MM.1S (cell line): ENCODE measurements around the gene CYP8B1.

Experiments used
- EZH2 ChIP-seq: fragments of 300-600 bp; sonication (generic); optimal IDR thresholded peaks from 2 replicates; pipeline ENCODE3; 2017; ENCODE audit warnings: low read depth, mild to moderate bottlenecking, antibody characterized with exemption, low read length, mixed read lengths
- TF ChIP-seq, protein P1 (sequence below): fragments of 300-600 bp; sonication (generic); IDR thresholded peaks from 2 replicates; pipeline ENCODE4 v1.5.1; 2016; ENCODE audit warnings: antibody characterized with exemption, low read length, mixed read lengths

DNA sequence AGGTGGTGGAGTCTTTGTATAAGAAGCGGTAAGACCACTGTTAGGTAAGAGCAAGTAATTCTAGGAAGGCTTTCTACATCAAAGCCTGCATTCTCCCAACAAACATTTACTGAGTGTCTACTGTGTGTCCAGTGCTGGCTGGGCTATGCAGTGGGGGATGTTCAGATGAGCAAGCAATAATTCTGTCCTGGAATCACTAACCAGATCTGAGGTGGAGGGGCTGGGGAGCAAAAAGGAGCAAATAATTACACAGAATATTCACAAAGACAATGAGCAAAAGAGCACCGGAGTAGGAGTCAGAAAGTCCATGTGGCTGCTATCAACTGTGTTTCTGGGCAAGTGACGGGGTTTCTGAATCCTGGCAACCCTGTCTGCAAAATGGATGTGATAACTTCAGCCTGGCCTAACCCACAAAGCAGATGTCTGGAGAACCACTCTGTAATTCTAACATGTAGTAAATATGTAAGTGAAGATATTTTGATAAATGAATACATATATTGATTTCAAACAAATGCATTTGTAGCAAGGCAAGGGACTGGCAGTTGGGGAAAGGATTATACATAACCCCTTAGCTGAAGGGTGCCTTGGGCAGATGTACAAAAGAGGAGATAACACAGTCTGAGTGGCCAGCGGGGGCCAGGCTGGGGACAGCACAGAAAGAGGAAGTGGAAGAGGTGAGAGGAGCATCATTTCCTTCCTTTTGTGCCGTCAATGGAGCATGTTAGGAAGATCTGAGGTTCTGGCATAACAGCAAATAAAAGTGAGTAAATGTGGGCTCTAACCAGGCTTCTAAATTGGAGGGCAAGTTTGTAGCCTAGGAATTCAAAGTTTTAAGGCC lies 28.8 kb downstream of the CYP8B1 start:
- TF ChIP-seq, protein P1, sequence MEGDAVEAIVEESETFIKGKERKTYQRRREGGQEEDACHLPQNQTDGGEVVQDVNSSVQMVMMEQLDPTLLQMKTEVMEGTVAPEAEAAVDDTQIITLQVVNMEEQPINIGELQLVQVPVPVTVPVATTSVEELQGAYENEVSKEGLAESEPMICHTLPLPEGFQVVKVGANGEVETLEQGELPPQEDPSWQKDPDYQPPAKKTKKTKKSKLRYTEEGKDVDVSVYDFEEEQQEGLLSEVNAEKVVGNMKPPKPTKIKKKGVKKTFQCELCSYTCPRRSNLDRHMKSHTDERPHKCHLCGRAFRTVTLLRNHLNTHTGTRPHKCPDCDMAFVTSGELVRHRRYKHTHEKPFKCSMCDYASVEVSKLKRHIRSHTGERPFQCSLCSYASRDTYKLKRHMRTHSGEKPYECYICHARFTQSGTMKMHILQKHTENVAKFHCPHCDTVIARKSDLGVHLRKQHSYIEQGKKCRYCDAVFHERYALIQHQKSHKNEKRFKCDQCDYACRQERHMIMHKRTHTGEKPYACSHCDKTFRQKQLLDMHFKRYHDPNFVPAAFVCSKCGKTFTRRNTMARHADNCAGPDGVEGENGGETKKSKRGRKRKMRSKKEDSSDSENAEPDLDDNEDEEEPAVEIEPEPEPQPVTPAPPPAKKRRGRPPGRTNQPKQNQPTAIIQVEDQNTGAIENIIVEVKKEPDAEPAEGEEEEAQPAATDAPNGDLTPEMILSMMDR = no peak
- no peak for TF ChIP-seq EZH2
